UCSD-AML1 (cell line): ENCODE measurements around the gene GRIN3B.

Experiments
- DNase-seq: peaks from one replicate; lab custom pipeline; 2025; ENCODE audit not compliant: unreplicated experiment; lab: John Stamatoyannopoulos, UW

The GRIN3B gene

DNA sequence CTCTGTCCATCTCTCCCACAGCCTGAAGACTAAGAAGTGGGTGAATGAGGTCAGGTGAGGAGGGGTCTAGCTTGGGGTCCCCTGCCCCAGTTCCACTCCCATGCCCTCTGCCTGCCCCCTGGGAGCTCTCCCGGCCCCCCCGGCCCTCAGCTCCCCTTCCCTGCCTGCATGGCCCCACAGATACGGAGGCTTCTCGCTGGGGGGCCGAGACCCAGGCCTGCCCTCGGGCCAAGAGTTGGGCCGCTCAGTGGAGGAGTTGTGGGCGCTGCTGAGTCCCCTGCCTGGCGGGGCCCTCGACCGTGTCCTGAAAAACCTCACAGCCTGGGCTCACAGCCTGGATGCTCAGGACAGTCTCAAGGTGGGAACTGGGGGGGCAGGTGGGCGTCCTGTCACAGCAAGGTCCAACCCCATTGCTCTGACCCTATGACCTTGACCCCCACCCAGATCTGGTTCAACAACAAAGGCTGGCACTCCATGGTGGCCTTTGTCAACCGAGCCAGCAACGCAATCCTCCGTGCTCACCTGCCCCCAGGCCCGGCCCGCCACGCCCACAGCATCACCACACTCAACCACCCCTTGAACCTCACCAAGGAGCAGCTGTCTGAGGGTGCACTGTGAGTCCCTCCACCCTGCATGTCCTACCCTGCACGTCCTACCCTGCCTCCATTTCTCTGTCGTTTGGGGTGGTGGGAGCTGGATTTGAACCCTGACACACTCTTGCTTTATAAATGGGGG lies 55.8 kb downstream of the GRIN3B start:
- no peak for DNase-seq

GRCh38 chr19:1057176-1057855 lies 57.1 kb downstream of the GRIN3B start:
- peak; percentile 39 for DNase-seq

GRCh38 chr19:1058112-1058511 lies 57.9 kb downstream of the GRIN3B start:
- no peak for DNase-seq
